Fibroblast of villous mesenchyme (primary cell): ENCODE results near the gene CCND3. TPM values are rescaled to one million over a fixed set of nuclear protein-coding genes. Genes with fewer than 3 reads are reported as not detected.

Experiments
- DNase-seq: peaks from one replicate; pipeline ENCODE4 v3.0.0-alpha.2; 2010; ENCODE audit warnings: low read depth
- H3K4me3 ChIP-seq: 2 replicates; pipeline ENCODE4 v1.5.1; 2011; ENCODE audit warnings: low read depth, mild to moderate bottlenecking, low read length
- total RNA-seq: library from RNA; depleted of rRNA; stranded (reverse); fragments of >200 nt; gene quantifications from 2 replicates; pipeline ENCODE4 v1.2.3, GENCODE V29; 2012
- TF ChIP-seq, protein P1 (sequence below): IDR thresholded peaks from 2 replicates; pipeline ENCODE4 v1.5.1; 2012; ENCODE audit warnings: low read depth, mild to moderate bottlenecking, low read length; ENCODE audit not compliant: insufficient read depth

Gene CCND3
- total RNA-seq, 1 donor, result 42.3 TPM

DNA sequence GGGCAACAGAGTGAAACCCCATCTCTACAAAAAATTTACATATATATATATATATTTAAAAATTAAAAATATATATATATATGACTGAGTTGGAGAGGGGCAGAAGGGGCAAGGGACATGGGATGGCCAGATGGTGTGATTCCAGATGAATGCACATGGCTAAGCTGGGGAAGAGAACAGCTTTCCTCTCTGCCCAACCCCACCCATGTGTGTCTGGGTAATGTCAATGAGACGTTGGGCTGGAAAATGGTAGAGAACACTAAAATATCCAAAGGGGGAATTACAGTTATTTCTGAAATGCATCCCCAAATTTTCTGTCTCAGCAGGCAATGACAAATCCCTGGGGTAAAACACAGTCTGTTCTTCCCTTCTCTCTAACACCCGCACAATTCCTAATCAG is 31.2 kb upstream of the CCND3 start:
- no peak overlapping the region for H3K4me3 ChIP-seq
- peak; percentile 48 for DNase-seq
- TF ChIP-seq, protein P1, sequence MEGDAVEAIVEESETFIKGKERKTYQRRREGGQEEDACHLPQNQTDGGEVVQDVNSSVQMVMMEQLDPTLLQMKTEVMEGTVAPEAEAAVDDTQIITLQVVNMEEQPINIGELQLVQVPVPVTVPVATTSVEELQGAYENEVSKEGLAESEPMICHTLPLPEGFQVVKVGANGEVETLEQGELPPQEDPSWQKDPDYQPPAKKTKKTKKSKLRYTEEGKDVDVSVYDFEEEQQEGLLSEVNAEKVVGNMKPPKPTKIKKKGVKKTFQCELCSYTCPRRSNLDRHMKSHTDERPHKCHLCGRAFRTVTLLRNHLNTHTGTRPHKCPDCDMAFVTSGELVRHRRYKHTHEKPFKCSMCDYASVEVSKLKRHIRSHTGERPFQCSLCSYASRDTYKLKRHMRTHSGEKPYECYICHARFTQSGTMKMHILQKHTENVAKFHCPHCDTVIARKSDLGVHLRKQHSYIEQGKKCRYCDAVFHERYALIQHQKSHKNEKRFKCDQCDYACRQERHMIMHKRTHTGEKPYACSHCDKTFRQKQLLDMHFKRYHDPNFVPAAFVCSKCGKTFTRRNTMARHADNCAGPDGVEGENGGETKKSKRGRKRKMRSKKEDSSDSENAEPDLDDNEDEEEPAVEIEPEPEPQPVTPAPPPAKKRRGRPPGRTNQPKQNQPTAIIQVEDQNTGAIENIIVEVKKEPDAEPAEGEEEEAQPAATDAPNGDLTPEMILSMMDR, result no peak

DNA sequence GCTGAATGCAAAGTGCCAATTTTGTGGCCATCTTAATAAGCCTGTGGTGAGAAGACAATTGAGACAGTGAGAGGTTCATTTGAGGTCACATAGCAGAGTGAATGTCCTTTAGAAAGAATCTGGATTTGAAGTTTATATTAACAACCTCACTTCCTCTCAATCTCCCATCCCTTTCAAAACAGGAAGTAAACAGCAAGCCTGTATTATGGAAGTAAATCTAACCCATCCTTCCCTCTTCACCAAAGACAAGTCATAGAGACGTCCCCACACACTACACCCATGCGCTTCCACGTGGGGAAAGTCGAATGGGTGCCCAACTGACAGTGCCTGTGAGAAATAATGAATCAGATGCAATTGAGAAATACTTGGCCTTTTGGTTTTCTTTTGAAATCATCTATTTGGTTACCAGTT is 28.8 kb upstream of the CCND3 start:
- DNase-seq, result peak; percentile 57
- TF ChIP-seq, protein P1, result no peak
- H3K4me3 ChIP-seq, result no peak overlapping the region

DNA sequence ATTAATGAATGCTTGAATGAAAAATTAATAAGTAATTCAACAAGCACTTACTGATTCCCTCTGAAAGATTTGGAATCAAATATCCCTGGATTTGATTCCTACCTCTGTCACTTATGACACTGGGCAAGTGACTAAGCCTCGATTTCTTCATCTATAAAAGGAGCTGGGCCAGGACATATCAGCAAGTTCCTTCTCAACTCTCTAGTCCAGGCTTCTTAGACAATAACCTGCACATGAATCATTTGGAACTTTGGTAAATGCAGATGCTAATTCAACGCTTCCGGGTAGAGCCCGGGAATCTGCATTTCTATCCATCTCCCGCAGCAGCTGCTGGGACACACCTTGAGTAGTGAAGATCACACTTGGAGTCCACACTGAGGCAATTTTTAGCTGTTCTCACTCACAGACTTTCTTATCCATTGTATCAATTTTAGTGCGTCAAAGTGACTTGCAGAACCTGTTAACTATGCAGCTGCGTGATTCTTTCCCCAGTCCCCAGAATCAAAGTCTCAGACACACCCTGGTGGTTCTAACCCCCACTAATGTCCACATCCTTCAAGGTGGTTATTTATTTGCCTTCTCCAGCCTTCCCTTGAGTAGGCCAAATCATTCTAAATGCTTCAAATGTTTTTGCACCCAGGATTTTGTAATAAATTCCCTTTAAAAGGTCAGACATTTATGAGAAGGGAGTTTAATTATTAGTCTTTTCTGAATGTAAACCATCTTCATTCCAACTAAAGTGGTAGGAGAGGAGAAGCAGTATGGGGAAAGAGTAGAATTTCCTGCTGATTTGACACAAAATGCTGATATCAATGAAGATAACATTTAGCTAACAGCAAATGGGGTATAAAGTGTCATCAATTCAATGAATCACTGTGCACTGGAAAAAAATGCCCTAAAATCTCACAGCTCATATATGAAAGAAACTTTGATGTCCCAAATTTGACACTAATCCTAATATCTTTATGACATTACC is 26.0 kb upstream of the CCND3 start:
- peak; percentile 66 for DNase-seq
- TF ChIP-seq, protein P1, result no peak
- H3K4me3 ChIP-seq, result no peak overlapping the region

DNA sequence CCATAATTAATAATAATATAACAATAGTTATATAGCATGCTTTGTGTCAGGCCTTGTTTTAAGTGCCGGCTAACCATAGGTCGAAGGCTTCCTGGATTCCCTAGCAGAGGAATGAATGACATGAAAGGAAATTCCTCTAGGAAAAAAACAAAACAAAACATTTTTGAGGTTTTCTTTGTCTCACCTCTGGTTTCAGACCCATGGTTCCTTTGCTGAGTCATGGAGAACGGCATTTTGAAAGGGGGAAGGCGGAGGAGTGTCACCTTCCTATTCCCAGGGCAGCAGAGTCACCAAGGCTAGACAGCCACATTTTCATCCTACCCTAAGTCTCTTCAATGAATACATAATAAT is 25.3 kb upstream of the CCND3 start:
- peak; percentile 60 for DNase-seq
- TF ChIP-seq, protein P1, result no peak
- no peak overlapping the region for H3K4me3 ChIP-seq

DNA sequence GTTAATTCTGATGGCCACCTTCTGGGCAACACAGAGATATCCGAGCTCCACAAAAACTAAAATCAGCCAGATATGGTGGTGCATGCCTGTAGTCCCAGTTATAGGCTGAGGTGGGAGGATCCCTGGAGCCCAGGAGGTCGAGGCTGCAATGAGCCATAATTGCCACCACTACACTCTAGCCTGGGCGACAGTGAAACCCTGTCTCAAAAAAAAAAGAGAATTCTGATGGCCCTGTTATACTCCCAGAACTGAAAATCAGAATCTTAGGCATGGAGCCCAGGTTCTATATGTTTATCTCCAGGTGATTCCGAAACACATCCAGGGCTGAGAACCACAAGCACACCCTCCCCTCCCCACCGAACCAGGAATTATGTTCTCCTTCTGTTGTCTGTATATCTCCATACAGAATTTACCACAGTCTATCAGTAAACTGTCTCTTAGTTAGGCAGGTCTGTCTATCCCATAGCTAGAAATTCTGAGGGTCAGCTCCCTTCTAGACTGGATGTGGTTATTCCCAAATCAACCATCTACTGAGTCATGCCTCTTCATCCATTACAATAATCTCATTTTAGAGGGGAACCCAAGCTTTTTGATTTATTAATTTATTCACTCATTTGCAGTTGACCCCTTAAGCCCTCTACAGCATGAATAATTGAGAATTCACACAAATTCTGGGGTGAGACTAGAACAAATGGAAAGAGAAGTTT is 24.8 kb upstream of the CCND3 start:
- TF ChIP-seq, protein P1, result no peak
- DNase-seq, result no peak
- no peak overlapping the region for H3K4me3 ChIP-seq

DNA sequence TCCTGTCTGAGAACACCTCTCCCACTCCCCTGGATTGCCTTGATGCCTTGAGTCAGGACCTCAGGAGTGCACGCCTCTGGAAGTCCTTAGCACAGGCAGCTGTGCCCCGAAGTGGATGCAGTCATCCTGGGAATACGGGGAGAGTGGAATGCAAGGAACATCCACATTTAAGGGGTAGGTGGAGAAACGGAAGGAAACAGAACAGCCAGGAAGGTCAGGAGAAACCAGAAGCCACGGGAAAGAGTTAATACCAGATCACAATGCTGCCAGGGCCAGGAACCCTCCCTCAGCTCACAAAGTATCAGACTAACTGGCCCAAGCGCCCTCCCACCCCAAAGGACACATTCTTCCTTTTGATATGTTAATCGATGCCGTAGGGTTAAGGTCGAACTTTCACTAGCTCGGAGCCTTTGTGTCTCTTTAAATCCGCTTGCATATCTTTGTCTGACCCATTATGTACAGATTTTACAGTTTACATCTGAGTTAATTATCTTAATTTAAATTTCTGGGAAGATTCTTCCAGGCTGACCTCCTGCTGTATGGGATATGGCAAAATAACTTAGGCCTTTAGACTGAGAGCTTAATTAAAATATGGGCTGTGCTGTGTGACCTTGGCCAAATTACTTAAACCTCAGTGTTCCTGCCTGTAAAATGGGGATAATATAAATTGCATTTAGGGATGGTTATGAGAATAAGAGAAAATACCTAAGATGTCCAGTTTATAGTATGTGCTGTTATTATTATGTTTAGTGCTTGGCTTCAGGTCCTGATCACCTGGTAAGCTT is 24.0 kb upstream of the CCND3 start:
- TF ChIP-seq, protein P1, result no peak
- no peak overlapping the region for H3K4me3 ChIP-seq
- DNase-seq, result no peak
